Vagina (tissue), 2 donors: Measurements from ENCODE around the gene MMP28.

Source experiments
- CTCF ChIP-seq, 3 experiments: fragments of 450-650 bp in 2 of 3; fragments of 200-600 bp in 1 of 3; sonication (generic) in 1 of 3; IDR thresholded peaks; one replicate each; pipeline ENCODE4 v1.5.1; 2017 to 2019; ENCODE audit warnings: antibody characterized with exemption in 3 of 3, mild to moderate bottlenecking in 2 of 3, moderate library complexity in 2 of 3
- POLR2A ChIP-seq, 2 donors: fragments of 450-650 bp; IDR thresholded peaks; one replicate each; pipeline ENCODE4 v1.6.1; 2017; ENCODE audit warnings: antibody characterized with exemption in 2 of 2, mild to moderate bottlenecking in 2 of 2, moderate library complexity in 2 of 2

DNA sequence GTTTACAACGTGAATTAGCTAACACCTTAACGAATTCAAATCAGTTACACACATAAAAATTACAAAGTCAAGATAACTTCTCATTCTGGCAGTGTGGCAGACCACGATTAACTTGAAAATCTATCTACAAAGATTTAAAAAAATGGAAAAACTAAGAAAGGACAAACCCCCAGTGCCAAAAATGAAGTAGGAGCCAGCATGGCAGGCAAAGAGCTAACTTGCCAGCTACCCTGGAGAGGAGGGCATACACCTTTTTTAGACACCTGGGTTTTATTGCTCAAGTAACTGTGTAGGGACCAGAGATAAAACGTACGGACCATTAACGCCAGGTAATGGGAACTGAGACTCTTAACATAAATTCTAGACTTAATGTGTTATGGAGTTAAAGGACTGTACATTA, 16.3 kb upstream of the MMP28 start:
- TF ChIP-seq CTCF (IDR thresholded peaks at IDR 0.05) (no peak), POLR2A (IDR thresholded peaks at IDR 0.05) (no peak)
